Testis (tissue), 2 donors: ENCODE data around the gene GATAD2B.
"Not testable (repeated sequence)": the region's sequence is repeated elsewhere in the genome, so short reads cannot be mapped to it uniquely, and the experiment has no call there.

Experiments
- POLR2A ChIP-seq: fragments of 450-650 bp; IDR thresholded peaks from one replicate; pipeline ENCODE4 v1.6.1; 2017; ENCODE audit warnings: antibody characterized with exemption, mild to moderate bottlenecking, moderate library complexity
- TF ChIP-seq, protein P1 (sequence below), 3 experiments: fragments of 450-650 bp in 2 of 3; fragments of 200-600 bp in 1 of 3; sonication (generic) in 1 of 3; IDR thresholded peaks; one replicate each; pipeline ENCODE4 v1.5.1; 2016 to 2019; ENCODE audit warnings: antibody characterized with exemption in 3 of 3, mild to moderate bottlenecking in 2 of 3, moderate library complexity in 1 of 3

DNA sequence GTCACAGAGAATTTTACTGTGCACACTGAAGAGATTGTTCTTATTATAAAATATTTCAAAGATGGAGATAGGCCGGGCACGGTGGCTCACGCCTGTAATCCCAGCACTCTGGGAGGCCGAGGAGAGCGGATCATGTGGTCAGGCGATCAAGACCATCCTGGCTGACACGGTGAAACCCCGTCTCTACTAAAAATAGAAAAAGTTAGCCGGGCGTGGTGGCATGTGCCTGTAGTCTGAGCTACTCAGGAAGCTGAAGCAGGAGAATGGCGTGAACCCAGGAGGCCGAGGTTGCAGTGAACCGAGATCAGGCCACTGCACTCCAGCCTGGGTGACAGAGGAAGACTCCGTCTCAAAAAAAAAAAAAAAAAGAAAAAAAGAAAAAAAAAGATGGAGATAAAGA lies 82.0 kb downstream of the GATAD2B start:
- TF ChIP-seq POLR2A, result not testable (repeated sequence)
- TF ChIP-seq, protein P1, sequence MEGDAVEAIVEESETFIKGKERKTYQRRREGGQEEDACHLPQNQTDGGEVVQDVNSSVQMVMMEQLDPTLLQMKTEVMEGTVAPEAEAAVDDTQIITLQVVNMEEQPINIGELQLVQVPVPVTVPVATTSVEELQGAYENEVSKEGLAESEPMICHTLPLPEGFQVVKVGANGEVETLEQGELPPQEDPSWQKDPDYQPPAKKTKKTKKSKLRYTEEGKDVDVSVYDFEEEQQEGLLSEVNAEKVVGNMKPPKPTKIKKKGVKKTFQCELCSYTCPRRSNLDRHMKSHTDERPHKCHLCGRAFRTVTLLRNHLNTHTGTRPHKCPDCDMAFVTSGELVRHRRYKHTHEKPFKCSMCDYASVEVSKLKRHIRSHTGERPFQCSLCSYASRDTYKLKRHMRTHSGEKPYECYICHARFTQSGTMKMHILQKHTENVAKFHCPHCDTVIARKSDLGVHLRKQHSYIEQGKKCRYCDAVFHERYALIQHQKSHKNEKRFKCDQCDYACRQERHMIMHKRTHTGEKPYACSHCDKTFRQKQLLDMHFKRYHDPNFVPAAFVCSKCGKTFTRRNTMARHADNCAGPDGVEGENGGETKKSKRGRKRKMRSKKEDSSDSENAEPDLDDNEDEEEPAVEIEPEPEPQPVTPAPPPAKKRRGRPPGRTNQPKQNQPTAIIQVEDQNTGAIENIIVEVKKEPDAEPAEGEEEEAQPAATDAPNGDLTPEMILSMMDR (IDR thresholded peaks at IDR 0.05), result not testable (repeated sequence)
